Measurements from ENCODE around the gene NFKBIZ. TPM values are rescaled to one million over a fixed set of nuclear protein-coding genes. Genes with fewer than 3 reads are reported as not detected.

Gene NFKBIZ
- total and polyA plus RNA-seq, 9 of the 15 experiments (the other 6 are each of a cell fraction or from before 2014, with no cell fraction given), result 1.2 to 13.7 (median 5.7) TPM

- TF ChIP-seq PRDM10 (IDR thresholded peaks at IDR 0.05; ENCODE audit: partially characterized antibody) (no peak), RUNX1 (IDR thresholded peaks at IDR 0.05; ENCODE audit: low read depth) (no peak), ETS1 (conservative IDR thresholded peaks at IDR 0.05; ENCODE audit: control insufficient read depth, low read depth, low read length) (peak; percentile 68), DACH1 (IDR thresholded peaks at IDR 0.05; ENCODE audit: partially characterized antibody) (no peak), PTTG1 (tag; IDR thresholded peaks at IDR 0.05; ENCODE audit: low read depth) (no peak), PATZ1 (CRISPR knock-in tag; IDR thresholded peaks at IDR 0.05; ENCODE audit: borderline replicate concordance) (no peak), ESRRA (IDR thresholded peaks at IDR 0.05; ENCODE audit: borderline replicate concordance, low read depth) (no peak), BHLHE40 (IDR thresholded peaks at IDR 0.05; ENCODE audit: low read length) (no peak), POLR2AphosphoS5 (IDR thresholded peaks at IDR 0.05; ENCODE audit: control insufficient read depth, insufficient read depth, low read depth, low read length) (peak; percentile 79), CTBP1 (IDR thresholded peaks at IDR 0.05; ENCODE audit: borderline replicate concordance) (peak; percentile 81), ZBTB7A (IDR thresholded peaks at IDR 0.05; ENCODE audit: borderline replicate concordance, control insufficient read depth, low read depth, low read length) (peak; percentile 21; the same call in 1 of the 2 replicates), GTF2E2 (tag; IDR thresholded peaks at IDR 0.05) (peak; percentile 98), NONO (IDR thresholded peaks at IDR 0.05; ENCODE audit: low read depth in 2 of 2, low read length in 1 of 2) (peak; percentile 29 to 98; a peak in 3 of 4 replicates)
Measured at GRCh38 chr3:101848754-101849713, at the start of gene NFKBIZ (continued).
